TTC549 (cell line): ENCODE measurements around the gene SLC25A34.

Experiments used
- FAIRE-seq: peaks from 2 replicates; lab custom pipeline; 2012; peaks lifted over from hg19 to GRCh38; lab: Jason Lieb, UNC

SLC25A34 gene

GRCh38 chr1:15733218-15733725 lies 2.8 kb upstream of the SLC25A34 start:
- FAIRE-seq: no peak

- no peak for FAIRE-seq
Measured at GRCh38 chr1:15733726-15734226, 2.3 kb upstream of the SLC25A34 start.

GRCh38 chr1:15734296-15734695 lies 1.8 kb upstream of the SLC25A34 start:
- no peak for FAIRE-seq

- no peak for FAIRE-seq
Measured at GRCh38 chr1:15734901-15735300, 1.2 kb upstream of the SLC25A34 start.

GRCh38 chr1:15735304-15736037 lies 587 bp upstream of the SLC25A34 start:
- FAIRE-seq: no peak

GRCh38 chr1:15736892-15737261 lies 819 bp downstream of the SLC25A34 start:
- FAIRE-seq: no peak

GRCh38 chr1:15737324-15738319 lies 1.6 kb downstream of the SLC25A34 start:
- no peak for FAIRE-seq

- FAIRE-seq: no peak
Measured at GRCh38 chr1:15738416-15739113, 2.5 kb downstream of the SLC25A34 start.

GRCh38 chr1:15739259-15739658 lies 3.2 kb downstream of the SLC25A34 start:
- FAIRE-seq: no peak

GRCh38 chr1:15739745-15740144 lies 3.7 kb downstream of the SLC25A34 start:
- no peak for FAIRE-seq

GRCh38 chr1:15740924-15741850 lies 5.1 kb downstream of the SLC25A34 start:
- FAIRE-seq: no peak

- FAIRE-seq: no peak
Measured at GRCh38 chr1:15742339-15742801, 6.3 kb downstream of the SLC25A34 start, which contains the start of gene TMEM82. TSS of gene TMEM82 (plus strand) at chr1:15742499. CDS start at chr1:15742560, 61 bp downstream.

- no peak for FAIRE-seq
Measured at GRCh38 chr1:15744122-15744679, 8.1 kb downstream of the SLC25A34 start.

- FAIRE-seq: no peak
Measured at GRCh38 chr1:15747378-15747777, 11.3 kb downstream of the SLC25A34 start.

- no peak for FAIRE-seq
Measured at GRCh38 chr1:15748264-15748663, 12.2 kb downstream of the SLC25A34 start.

- FAIRE-seq: no peak
Measured at GRCh38 chr1:15748690-15749398, 12.8 kb downstream of the SLC25A34 start.

- FAIRE-seq: no peak
Measured at GRCh38 chr1:15749399-15750291, 13.6 kb downstream of the SLC25A34 start.

- no peak for FAIRE-seq
Measured at GRCh38 chr1:15750924-15751323, 14.9 kb downstream of the SLC25A34 start.

- no peak for FAIRE-seq
Measured at GRCh38 chr1:15751717-15752116, 15.7 kb downstream of the SLC25A34 start.
